CMK (cell line): ENCODE results near the gene B3GAT3.
"Not testable (repeated sequence)": the region's sequence is repeated elsewhere in the genome, so short reads cannot be mapped to it uniquely, and the experiment has no call there.

ENCODE experiments used
- DNase-seq: peaks from one replicate; pipeline ENCODE4 v3.0.0-alpha.2; 2010; ENCODE audit warnings: low read depth

Gene B3GAT3

GRCh38 chr11:62621567-62622470 lies at the start of gene B3GAT3:
Gene B3GAT3, minus strand, starts transcription at chr11:62621986. Its CDS starts 39 bp downstream, at chr11:62621947.
- peak; percentile 94 for DNase-seq

DNA sequence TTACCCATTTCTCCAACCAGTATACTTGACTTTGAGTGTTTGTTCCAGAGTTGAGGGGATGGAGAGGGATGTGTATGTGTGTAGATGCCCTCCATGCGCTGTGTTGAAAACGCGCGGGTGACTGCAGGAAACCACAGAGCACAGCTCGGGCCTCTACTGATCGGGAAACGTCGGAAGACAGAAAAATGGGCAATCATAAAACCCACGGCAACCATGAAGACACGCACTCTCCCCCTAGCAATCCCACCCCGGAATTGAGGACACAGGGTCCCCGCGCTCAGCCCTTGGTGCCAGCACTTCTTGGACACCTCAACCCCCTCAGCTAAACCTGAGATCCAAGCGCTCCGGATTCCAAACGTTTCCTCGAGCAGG lies 49.4 kb upstream of the B3GAT3 start:
- no peak for DNase-seq

DNA sequence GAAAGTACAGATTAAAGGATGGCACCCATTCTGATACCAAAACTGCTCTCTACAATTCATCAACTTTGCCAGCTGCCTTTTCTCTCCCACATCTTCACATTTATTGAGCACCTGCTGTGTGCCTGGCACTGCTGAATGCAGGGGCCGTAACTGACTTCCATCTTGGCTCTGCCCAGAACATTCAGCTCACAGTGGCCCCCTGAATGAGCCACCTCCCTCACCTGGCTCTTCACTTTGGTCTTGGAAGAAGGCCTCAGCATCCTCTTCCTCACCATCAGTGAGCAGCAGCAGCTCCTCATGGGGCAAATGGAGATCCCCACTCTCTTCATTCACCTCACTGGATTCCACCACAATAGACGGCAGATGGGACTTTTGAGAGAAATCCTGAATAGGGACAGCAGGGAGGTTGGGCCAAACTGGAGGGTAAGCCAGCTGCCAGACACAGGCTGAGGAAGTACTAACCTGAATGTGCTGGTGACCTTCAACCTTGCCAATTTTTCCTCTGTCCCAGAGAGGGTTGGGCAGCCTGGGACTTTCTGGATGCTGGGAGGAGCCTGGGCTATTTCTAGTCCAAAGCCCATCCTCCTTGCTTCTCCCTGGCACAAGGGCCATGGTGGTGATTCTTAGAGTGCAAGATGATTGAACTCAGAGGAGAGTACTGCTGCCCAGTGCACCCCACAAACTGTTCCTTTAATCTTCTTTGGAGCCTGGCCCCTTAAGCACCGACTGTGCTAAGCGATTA lies 47.8 kb upstream of the B3GAT3 start:
- no peak for DNase-seq

- DNase-seq: no peak
Measured at GRCh38 chr11:62667460-62667859, 45.7 kb upstream of the B3GAT3 start.

DNA sequence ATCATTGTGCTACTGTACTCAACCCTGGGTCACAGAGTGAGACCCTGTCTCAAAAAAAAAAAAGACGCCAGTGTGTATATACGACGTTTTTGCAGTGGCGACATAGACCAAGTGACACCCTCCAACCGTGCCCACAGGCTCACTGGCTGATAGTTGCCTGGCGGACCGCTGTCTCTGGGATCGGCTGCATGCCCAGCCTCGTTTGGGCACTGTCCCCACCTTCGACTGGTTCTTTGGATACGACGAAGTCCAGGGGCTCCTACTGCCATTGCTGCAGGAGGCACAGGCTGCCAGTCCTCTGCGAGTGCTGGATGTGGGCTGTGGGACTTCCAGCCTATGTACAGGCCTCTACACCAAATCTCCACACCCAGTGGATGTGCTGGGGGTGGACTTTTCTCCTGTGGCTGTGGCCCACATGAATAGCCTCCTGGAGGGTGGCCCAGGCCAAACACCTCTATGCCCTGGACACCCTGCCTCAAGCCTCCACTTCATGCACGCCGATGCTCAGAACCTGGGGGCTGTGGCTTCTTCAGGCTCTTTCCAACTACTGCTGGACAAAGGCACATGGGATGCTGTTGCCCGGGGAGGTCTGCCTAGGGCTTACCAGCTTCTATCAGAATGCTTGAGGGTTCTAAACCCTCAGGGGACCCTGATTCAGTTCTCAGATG lies 44.6 kb upstream of the B3GAT3 start:
- DNase-seq: no peak

DNA sequence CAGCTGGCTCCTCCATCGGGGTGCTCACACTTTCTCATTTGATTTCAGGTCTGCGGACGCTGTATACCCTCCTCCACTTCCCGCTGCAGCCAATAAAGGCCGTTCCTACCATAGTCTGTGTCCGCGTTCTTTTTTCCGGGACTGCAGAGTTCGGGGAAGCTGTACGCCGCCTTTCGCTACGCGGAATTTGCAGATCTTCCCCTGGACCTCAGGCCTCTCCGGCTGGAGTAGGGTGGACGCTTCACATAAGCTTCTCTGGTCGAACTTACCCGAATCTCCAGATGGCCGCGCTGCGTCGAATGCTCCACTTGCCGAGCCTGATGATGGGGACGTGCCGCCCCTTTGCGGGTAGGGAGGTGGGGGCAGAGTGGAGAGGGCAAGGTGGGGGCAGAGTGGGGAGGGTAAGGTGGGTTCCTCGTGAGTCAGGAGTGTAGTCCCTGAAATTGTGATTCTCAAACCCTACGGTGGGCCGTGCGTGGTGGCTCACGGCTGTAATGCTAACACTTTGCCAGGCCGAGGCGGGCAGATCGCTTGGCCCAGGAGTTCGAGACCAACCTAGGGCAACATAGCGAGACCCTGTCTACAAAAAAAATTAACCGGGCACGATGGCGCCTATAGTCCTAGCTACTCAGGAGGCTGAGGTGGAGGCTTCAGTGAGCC lies 43.9 kb upstream of the B3GAT3 start:
- peak; percentile 52 for DNase-seq

DNA sequence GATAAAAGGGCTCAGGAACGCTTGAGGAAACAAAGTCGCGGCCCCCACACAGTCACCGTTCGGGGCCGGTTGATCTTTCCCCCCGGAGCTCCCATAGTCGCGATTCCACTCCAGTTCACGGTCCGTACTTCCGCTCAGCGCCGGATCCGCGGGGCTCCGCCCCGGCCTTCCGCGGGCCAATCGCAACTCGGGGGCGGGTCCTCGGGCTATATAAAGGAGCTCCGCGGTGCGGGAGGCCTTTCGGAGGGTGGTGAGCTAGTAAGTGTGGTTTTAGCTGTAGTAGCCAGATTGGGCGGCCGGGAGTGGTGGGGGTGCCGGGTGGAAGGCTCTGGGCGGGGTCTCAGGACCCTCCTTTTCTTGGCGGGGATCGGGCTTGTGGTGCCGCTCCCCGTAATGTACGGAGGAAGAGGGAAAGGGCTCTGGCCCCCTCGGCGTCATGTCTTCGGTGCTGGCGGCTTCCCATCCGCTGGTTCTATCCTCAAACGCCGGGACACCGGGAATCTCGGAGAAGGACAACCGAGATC lies 43.4 kb upstream of the B3GAT3 start, which contains the start of the genes C11orf98 and CSKMT:
C11orf98 (minus strand) TSS at position 136 of the 524 bp plus-strand sequence; CDS start at position 95, 41 bp downstream.
CSKMT (plus strand) TSS at position 238 of the 524 bp plus-strand sequence. CDS start 568 bp downstream, outside the sequence.
- DNase-seq: peak; percentile 87

- DNase-seq: peak; percentile 47
Measured at GRCh38 chr11:62664405-62665074, 42.8 kb upstream of the B3GAT3 start.

DNA sequence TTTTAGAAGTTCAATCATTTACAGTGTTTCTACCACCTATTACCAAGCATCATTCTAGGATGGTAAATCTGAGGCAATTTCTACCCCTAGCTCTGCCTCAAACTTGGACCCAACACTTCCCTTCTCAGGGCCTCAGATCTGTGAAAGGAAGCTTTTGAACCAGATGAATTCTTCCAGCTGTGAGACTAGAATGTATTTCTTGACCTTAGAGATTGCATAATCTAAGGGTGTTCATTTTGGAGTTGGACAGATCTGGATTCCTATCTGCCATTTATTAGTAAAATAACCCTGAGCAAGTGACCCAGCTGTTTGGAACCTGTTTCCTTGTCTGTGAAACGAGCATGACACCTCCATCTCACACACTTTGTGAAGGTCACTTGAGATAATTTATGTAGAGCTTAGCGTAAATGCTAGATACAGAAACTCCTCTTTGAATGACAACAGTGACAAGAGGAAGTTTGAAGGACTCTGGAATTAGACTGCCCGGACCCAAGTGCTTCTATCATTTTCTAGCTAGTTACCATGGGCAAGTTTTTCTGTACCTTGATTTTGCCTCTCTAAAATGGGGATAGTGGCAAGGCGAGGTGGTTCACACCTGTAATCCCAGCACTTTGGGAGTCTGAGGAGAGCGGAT lies 35.1 kb upstream of the B3GAT3 start:
- no peak for DNase-seq

DNA sequence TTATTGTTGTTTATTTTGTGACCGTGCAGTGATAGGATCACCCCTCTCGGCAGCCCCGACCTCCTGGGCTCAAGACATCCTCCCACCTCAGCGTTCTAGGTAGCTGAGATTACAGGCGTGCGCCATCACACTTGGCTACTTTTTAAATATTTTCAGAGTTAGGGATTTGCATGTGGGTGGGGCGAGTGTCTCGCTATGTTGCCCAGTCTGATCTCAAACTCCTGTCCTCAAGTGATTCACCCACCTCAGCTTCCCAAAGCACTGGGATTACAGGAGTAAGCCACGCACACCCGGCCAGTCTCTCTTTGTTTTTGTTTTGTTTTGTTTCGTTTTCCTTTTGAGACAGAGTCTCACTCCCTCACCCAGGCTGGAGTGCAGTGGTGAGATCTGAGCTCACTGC lies 32.5 kb upstream of the B3GAT3 start:
- DNase-seq: no peak

GRCh38 chr11:62652161-62653006 lies 30.6 kb upstream of the B3GAT3 start:
- DNase-seq: no peak

DNA sequence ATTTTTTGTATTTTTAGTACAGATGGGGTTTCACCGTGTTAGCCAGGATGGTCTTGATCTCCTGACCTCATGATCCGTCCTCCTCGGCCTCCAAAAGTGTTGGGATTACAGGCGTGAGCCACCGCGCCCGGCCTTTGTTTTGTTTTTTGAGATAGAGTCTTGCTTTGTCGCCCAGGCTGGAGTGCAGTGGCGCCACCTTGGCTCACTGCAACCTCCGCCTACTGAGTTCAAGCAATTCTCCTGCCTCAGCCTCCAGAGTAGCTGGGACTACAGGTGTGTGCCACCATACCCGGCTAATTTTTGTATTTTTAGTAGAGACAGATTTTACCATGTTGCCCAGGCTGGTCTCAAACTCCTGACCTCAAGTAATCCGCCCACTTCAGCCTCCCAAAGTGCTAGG lies 28.5 kb upstream of the B3GAT3 start:
- DNase-seq: not testable (repeated sequence)

DNA sequence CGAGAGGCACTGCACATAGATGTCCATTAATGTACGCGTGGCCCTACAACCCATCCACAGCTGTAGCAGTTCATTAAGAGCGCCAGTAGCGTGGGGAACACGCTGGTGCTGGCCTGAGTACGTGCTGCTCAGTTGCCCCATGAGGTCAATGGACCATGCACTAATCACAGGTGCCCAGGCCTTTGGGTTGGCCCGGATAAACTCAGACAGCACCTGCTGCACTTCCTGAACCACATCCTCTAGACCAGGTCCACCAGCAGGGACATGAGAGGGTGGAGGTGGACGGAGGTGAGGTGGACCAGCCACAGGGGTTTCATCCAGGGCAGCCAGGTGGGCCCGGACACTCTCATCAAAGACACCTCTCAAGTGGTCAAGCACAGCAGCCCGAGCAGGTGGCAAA lies 27.7 kb upstream of the B3GAT3 start:
- no peak for DNase-seq

DNA sequence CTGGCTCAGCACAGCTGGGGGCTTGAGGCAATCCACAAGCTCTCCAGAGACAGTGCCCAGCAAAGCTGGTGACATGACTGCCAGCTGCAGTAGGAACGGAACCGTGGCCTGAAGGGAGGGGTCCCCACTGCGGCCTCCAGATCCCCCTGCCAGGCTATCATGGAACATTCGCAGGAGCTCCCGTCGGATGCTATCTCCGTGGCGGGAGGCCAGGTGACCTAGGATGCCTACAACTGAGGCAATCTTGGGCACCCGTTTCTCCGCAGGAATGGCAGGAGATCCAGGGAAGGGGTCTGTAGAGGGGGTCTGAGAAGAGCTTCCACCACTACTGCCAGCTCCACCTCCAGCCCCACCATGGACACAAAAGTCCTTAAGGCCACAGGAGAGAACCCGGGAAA lies 27.2 kb upstream of the B3GAT3 start:
- DNase-seq: no peak

- no peak for DNase-seq
Measured at GRCh38 chr11:62648185-62648966, 26.6 kb upstream of the B3GAT3 start.

GRCh38 chr11:62647609-62648005 lies 25.8 kb upstream of the B3GAT3 start:
- no peak for DNase-seq

DNA sequence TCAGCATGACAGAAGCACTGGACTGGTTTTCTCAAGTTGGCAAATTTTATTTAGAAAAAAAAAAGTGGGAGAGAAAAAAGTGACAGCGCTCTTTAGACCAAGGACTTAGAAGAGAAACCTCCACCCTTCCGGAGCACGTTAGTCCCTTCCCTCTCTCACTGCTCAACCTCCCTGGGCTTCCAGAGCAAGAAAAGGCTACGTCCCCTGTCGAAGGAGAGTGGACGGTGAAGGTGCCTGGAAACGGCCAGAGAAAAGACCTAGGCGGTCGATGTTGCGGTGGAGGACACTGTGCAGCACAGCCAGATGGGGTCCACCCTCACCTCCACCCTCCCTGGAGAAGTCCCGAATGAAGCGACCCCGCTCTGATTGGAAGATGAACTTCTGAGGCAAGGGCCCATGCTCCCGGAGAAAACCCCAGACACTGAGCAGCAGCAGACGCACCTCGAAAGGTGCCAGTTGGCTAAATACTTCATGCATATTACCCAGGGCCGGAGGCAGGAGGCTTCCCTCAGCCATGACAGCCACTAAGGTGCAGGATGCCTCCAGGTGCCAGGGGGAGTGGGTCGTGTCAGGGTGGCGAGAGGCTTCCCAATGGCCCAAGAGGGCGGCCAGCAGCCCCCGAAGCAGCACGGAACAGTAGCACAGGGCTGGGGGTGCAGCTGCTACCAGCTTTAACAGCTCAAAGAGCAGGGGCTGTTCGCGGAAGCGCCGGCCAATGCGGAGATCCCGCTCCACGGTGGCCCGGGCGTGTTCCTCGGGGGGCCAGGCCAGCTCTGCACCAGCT lies 25.2 kb upstream of the B3GAT3 start:
- DNase-seq: no peak
